GM18907 (cell line): ENCODE data around the gene LPIN1.

ENCODE experiments used
- ATAC-seq: cut with Tn5 transposase; IDR thresholded peaks from one replicate; pipeline ENCODE4 v1.9.1; 2021; ENCODE audit warnings: mild to moderate bottlenecking, moderate library complexity; ENCODE audit not compliant: unreplicated experiment

LPIN1 gene, protein sequence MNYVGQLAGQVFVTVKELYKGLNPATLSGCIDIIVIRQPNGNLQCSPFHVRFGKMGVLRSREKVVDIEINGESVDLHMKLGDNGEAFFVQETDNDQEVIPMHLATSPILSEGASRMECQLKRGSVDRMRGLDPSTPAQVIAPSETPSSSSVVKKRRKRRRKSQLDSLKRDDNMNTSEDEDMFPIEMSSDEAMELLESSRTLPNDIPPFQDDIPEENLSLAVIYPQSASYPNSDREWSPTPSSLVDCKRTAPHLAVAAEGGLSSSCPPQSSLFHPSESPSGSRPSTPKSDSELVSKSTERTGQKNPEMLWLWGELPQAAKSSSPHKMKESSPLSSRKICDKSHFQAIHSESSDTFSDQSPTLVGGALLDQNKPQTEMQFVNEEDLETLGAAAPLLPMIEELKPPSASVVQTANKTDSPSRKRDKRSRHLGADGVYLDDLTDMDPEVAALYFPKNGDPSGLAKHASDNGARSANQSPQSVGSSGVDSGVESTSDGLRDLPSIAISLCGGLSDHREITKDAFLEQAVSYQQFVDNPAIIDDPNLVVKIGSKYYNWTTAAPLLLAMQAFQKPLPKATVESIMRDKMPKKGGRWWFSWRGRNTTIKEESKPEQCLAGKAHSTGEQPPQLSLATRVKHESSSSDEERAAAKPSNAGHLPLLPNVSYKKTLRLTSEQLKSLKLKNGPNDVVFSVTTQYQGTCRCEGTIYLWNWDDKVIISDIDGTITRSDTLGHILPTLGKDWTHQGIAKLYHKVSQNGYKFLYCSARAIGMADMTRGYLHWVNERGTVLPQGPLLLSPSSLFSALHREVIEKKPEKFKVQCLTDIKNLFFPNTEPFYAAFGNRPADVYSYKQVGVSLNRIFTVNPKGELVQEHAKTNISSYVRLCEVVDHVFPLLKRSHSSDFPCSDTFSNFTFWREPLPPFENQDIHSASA

DNA sequence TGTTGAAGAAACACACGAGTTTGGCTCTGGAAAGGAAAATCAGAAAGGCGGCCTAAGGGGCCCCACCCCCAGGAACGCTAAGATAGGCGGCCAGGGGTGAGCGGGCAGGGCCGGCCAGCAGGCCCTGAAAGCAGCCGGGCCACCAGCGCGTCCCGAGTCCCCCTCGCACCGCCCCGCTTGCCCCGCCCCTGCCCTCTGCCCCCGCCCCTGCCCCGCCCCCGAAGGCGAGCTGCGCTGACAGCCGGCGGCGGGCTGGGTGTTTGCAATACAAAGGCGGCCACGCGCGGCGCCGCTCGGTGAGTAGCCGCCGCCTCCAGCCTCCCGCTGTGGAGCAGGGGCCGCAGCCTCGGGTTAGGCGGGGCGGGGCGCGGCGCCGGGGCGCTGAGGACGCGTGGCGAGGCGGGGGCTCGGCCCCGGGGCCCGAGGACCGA lies at the start of gene LPIN1:
TSS of gene LPIN1 (plus strand) at position 257 of the 431 bp plus-strand sequence. CDS start 18,910 bp downstream, outside the sequence.
- ATAC-seq, result peak; percentile 52

DNA sequence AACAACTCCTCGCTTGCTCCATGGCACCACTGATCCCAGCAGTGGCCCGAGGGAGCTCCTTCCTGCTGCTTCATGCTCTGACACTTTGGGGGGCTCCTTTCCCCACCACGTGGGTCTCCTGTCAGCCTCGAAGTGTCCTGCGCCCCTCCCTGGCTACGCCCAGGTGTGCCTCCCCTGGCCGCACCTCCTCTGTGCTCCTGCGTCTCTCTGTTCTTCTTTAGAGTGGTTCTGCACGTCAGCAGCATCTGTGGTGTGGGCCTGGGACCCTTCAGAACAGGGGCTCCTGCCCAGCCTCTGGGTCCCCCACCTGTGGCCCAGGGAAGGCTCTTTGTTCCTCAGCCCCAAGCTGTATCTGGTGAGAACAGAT lies 49.7 kb upstream of the LPIN1 start:
- no peak for ATAC-seq

DNA sequence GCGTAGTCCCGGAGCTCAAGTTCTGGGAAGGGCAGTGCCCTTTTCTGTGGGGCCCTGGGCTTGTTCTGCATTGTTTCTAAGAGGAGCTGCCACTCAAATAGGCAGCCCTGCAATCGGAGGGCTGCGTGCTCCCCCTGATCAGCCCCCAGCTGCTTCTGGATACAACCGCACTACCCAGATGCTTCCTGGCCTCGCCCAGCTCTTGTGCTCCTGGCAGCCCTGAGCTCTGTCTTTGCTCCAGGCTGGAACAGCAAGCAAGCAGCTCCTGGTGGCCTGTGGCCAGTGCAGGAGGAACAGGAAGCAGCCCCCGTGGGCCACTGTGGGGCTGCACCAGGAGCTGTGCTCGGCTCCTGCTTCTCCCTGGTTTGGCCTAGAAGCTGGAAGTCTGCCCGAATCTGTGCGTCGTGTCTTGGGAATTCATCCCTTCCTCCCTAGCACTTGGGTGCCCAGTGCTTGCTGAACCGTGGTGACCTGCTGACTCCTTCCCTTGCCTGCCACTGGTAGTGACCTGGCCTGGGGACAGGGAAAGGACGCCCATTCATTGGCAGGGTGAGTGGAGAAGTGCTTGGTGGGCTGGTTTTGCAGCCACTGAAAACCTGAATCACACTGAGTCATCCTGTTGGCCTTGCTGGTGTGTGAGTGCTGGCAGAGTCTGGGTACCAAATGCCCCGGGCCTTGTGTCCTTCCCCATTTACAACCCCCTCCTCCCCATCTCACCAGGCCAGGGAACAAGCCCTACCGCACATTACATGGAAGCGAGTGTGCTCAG lies 49.1 kb upstream of the LPIN1 start:
- ATAC-seq, result no peak

DNA sequence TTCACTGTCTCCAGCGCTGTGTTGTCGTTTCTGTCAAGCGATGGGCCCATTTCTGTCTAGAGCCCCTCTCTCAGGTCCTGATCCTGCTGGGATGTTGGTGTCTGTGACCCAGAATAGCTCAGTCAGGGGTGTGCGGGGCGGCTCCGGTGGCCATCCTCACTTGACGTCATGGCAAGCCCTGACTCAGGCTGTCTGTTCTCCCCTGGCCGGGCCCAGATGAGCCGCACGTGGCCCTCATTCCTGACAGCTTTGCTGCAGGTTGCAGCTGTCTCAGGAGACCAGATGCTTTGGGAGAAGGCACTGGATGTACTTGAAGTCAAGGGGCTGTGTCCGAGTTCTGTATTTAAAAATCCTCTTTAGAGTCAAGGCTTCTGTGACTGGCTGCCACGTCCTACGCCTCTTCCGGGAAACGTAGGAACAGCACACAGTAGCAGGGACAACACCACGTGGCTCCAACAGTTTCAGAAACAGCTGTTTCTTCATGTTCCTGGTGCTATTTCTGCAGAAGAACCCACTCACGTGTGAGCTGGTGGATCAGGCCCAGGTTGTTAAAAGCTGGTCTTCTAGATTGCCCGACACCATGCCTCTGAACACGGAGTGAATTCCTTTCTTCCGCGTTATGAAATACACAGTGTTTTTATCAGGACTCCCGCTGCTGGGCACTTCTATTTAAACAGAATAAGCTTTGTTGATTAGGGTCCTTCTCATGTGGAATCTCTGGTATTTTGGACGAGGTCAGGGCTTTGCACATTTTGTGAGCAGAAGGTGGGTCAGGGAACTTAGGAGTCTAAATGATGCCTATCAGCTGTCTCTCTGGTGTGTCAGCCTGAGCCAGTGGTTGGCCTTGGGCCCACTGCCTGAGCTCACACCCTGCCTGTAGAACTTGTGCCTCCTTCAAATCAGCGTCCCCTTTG lies 48.2 kb upstream of the LPIN1 start:
- no peak for ATAC-seq

DNA sequence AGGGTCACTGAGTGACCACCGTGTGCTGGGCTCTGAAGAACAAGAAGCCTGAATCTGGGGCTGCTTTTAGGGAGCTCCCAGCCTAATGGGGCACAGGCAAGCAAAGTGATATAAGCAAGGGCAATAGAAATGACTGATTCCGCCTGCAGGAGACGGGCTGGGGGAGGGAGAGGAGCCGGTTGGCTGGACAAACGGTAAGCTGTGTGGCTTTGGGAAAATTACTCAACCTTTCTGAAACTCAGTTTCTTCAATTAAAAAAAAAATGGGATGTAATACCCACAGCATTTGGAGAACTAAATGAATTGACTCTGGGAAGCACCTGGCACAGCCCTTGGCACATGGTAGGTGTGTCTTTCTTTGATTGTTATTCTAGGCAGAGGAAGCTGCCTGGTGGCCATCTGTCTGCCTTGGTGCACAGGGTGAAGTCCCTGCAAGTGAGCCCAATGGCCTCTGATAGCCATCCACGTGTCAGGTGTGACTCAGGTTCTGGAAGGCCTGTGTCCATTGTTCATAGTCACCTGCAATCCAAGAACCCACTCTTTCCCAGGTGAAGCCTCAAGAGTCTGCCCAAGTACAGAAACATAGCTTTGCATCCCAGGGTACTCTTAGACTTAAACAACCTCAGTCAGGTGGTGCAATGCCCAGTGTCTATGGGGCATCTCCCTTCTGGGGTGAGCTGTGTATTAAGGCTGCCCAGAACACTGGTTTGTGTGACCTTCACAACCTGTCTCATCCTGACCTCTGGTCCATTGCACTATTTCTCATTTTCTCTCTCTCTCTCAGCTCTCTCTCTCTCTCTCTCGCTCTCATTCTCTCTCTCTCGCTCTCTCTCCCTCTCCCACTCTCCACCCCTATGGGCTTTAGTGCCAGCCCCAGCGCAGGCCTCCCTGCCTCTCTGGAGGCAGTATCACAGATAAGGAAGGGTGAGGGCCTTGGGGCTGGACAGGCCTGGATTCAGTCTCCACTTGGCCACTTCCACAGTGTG lies 46.5 kb upstream of the LPIN1 start:
- no peak for ATAC-seq

DNA sequence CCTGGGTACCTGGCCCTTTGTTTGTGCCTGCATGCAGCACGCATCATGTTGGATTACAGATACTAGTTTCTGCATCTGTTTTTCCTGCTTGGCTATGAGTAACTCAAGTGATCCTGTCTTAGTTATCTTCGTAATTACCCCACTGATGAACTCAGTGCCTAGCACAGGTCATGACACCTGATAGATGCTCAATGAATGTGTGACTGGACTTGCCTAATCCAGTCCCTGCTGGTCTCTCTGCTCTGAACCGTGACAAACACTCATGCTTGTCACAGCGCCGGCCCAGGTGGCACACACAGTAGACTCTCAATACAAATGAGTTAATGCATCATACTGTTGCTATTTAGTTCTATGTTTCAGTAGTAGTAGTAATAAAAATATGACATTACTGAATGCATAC lies 45.2 kb upstream of the LPIN1 start:
- ATAC-seq, result no peak

DNA sequence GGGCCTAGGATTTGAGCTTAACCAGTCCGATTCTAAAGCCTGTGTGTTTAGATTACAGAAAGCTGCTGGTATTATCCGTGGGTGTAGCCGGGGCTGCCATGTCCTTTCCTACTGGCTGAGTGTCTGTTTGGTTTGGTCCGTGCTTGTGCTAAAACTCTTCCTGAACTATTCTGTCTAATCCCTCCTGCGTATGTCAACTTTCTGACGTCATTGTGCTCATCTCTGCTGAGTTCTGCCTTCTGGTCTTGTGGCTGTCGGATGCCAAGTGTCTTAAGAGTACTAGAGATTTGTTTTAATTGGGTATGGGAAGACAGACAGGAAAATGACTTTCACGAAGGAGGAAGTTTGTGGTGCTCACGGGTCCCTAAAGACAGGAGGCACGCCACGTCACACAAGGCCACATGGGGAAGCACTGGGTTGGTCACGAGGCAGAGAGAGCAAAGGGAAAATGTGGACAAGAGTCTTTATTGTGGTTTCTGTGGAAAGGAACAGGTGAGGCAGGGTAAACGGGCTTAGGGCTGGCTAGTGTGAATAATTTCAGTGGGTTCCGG lies 44.6 kb upstream of the LPIN1 start:
- ATAC-seq, result no peak

DNA sequence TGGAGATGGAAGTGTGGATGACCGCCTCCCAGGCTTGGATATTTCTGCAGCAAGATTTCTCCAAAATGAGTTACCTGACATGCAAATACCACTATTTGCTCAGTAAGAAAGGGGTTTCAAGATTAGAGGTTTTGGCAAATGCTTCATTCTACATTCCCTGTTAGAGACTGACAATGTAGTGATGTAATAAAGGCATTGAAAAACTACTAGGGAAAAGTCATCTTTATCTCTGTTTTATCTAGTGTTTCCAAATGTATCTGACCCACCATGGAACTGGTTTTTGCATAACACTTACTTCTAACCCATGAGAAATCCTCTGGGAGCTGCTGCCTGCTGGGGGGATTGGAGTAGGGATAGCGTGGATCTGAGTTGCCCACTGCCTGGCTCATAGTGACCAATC lies 43.5 kb upstream of the LPIN1 start:
- no peak for ATAC-seq

DNA sequence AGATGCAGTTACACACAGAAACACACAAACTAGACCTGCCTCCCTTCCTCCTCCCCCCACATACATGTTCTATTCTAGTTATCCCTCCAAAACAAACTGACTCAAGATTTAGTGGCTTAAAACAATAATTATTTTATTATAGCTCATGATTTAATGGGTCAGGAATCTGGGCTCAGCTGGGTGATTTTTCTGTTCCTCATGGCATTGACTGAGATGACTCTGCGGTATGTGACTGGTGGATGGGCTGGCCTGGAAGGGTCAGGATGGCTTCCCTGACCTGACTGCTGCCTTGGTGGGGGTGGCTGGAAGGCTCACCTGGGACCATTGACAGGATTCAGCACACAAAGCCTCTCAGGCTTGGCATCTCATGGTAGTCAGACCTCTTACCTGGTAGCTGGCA lies 42.7 kb upstream of the LPIN1 start:
- ATAC-seq, result no peak

DNA sequence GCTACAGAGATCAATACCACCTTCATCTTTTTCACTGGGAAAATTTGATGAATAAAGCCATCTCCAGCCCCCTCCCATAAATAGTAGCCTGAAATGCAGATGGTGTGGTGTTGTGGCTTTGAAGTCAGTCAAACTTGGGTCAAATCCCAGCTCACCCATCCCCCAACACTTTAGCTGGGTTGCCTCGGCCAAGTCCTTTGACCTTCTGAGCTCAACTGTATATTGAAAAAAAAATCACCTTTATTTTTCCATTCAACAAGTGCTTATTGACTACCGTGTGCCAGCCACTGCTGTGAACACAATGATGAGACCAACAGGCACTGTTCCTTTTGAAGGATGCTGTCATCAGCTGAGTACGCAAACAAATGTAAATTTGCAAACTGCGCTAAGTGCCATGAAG lies 41.4 kb upstream of the LPIN1 start:
- ATAC-seq, result no peak

DNA sequence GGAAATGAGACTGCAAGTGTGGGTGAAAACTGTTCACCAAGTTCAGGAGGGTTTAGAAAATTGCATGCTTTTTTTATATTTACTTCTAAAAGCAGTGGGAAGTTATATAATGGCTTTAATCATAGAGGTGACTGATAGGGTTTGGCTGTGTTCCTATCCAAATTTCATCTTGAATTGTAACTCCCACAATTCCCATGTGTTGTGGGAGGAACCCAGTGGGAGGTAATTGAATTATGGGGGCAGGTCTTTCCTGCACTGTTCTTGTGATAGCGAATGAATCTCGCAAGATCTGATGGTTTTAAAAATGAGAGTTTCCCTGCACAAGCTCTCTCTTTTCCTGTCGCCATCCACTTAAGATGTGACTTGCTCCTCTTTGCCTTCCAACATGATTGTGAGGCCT lies 40.7 kb upstream of the LPIN1 start:
- ATAC-seq, result no peak

DNA sequence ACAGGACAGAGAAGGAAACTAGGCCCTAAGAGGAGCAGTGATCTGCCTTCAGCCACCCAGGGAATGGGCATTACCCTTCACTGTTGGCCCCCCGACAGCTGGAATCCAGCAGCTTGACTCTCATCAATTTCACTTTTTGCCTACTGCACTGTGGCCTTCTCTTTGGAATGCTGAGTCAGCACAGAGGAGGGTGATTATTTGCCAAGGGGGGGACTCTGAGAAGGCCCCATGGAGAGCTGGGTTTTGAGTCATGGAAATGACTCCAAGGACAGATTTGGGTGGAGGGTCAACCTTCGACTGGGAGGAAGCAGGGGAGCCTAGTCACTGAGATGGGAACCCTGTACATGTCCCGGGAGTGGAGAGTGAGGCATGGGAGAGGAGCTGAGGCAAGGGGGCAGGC lies 38.3 kb upstream of the LPIN1 start:
- no peak for ATAC-seq

DNA sequence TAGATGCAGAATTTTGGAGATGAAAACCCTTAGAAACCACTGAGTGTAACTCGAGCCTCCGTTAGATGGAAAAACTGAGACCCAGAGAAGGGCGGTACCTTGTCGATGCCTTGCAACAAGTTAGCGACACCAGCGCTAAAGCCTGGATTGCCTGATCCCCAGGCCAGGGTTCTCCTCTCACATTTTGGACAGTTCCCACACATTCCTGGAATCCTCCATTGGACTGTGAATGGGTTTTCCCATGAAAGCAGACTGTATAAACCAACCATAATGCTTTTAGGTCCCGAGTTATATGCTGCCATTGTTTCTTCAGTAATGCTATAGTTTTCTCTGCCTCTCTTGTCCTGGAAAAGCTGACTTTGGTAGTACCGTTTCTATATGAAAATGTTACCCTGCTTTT lies 37.1 kb upstream of the LPIN1 start:
- ATAC-seq, result no peak

DNA sequence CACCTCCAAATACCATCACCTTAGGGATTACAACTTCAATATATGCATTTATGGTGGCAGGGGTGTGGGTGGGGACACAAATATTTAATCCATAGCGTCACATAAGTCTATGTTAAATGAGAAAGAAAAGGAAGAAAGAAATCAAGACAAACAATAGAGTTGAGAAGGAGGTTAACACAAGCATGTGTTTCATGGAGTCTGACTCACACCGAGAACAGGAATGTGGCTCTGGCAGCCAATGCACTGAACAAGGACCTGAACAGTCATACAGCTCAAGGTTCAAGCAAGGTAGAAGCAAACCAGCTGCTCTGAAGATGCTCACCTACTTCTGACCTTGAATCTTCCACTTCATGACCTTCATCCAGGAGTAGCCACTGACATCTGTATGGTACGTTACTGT lies 36.2 kb upstream of the LPIN1 start:
- no peak for ATAC-seq

DNA sequence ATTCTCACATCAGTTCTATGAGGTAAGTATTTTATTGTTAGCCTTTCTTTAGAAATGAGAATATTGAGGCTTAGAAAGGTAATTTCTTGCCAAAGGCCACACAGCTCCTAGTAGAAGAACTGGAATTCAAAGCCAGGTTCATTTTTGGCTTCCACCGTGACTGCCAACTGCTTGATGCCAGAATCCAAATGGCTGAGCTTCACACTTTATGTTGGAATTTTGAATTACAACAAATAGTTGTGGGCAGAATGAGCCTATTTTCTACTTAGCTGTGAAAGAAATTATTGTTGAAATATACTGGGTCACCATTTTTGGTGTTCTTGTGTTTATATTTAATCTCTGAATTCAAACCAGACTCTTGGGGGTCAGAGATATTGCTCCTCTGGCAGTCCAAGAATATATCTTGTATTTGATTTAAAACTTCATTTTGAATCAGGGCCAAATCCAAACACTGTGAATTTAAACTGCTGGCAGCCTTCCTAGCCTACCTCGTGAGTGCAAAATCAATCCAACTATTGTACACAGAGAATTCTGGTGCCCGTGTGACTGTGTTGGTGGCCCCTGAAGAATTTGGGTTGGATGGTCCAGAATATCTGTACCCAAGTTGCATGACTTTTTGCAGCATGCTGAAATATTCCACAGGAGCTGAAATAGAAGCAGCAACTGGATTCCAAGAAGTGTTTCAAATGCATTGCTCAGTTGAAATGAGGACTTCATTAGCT lies 35.6 kb upstream of the LPIN1 start:
- ATAC-seq, result no peak

DNA sequence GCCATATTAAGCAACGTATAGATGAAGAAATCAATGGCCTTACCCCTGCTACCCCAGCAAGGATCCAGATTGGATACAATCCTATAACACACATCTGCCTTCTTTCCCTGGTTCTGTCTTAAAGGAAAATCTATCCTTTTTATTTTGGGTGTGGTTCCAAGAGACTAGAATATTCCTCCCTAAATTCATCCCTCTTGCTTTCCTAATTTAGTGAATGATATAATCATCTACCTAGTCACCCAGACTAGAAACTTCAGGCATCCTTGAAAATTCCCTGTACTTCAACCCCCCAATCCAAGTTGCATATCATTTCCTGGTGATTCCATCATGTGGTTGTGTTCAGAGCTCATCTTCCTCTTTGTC lies 35.1 kb upstream of the LPIN1 start:
- no peak for ATAC-seq

DNA sequence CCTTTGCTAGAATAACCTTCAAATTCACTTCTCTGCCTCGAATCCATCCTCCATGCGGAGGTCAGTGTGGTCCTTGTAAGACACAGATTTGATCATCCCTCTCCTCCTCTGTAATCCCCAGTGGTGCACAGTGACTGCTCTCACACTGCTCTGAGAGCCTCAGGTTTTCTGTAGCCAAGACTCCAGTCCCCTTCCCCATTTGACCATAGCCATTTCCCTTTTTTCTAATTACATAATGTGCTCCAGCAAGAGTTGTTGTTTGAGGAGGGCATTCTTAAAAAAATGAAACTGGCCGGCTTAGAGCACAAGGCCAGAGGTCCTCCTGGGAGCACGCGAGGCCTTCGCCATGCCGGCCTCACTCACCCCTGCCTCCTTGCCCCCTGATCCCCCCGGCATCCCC lies 34.7 kb upstream of the LPIN1 start:
- no peak for ATAC-seq

DNA sequence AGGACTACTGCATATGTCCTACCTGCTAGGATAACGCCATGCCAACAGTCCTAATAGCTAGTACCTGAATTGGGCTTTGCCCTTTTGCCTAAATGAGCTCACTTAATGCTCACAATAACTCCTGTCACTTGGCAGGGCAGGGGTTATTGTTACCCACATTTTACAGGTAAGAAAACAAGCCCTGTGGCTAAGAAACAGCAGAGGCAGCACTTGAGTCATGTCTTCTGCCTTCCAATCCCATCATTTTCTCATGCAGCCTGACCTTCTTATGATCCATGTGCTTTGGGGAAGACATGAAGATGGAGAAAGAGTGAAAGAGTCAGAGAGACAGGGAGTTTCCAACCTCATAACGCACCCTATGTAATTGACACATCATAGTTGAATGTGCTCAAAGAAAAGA lies 33.6 kb upstream of the LPIN1 start:
- ATAC-seq, result no peak
